HG03103 (cell line): ENCODE measurements around the gene LUC7L3.
"Not testable (repeated sequence)": the region's sequence is repeated elsewhere in the genome, so short reads cannot be mapped to it uniquely, and the experiment has no call there.

Experiments
- ATAC-seq: cut with Tn5 transposase; IDR thresholded peaks from one replicate; pipeline ENCODE4 v1.9.1; 2021; ENCODE audit warnings: low read depth; ENCODE audit not compliant: unreplicated experiment

The LUC7L3 gene

GRCh38 chr17:50719144-50719923 is at the start of gene LUC7L3:
TSS of gene LUC7L3 (plus strand) at chr17:50719603. CDS start at chr17:50719733, 130 bp downstream.
- ATAC-seq, result peak; percentile 80

- no peak for ATAC-seq
Measured at GRCh38 chr17:50672071-50672470, 47.3 kb upstream of the LUC7L3 start.

- ATAC-seq, result no peak
Measured at GRCh38 chr17:50672831-50673551, 46.4 kb upstream of the LUC7L3 start.

GRCh38 chr17:50675190-50675589 is 44.2 kb upstream of the LUC7L3 start:
- no peak for ATAC-seq

GRCh38 chr17:50675627-50676026 is 43.8 kb upstream of the LUC7L3 start:
- ATAC-seq, result no peak

- ATAC-seq, result no peak
Measured at GRCh38 chr17:50676065-50676975, 43.1 kb upstream of the LUC7L3 start.

GRCh38 chr17:50677851-50678375 is 41.5 kb upstream of the LUC7L3 start:
- ATAC-seq, result no peak

GRCh38 chr17:50679008-50679544 is 40.3 kb upstream of the LUC7L3 start:
- no peak for ATAC-seq

- ATAC-seq, result no peak
Measured at GRCh38 chr17:50680126-50680525, 39.3 kb upstream of the LUC7L3 start.

GRCh38 chr17:50680543-50681262 is 38.7 kb upstream of the LUC7L3 start:
- not testable (repeated sequence) for ATAC-seq

- ATAC-seq, result no peak
Measured at GRCh38 chr17:50681263-50682200, 37.9 kb upstream of the LUC7L3 start.

GRCh38 chr17:50682441-50682840 is 37.0 kb upstream of the LUC7L3 start:
- ATAC-seq, result no peak

- no peak for ATAC-seq
Measured at GRCh38 chr17:50682938-50683337, 36.5 kb upstream of the LUC7L3 start.

- ATAC-seq, result no peak
Measured at GRCh38 chr17:50683434-50684287, 35.7 kb upstream of the LUC7L3 start.

GRCh38 chr17:50684288-50684611 is 35.2 kb upstream of the LUC7L3 start:
- no peak for ATAC-seq

GRCh38 chr17:50684612-50685333 is 34.6 kb upstream of the LUC7L3 start:
- ATAC-seq, result no peak

GRCh38 chr17:50685334-50685665 is 34.1 kb upstream of the LUC7L3 start:
- no peak for ATAC-seq
